OCI-LY7 (cell line): ENCODE results near the gene JMJD4.

Source experiments
- CTCF ChIP-seq: fragments of 200-600 bp; sonication (generic); conservative IDR thresholded peaks from 2 replicates; pipeline ENCODE4 v1.5.1; 2014; ENCODE audit warnings: mild to moderate bottlenecking, antibody characterized with exemption, low read length, moderate library complexity, mixed read lengths
- EZH2phosphoT487 ChIP-seq: fragments of 200-600 bp; sonication (generic); IDR thresholded peaks from 2 replicates; pipeline ENCODE4 v1.6.1; 2018; ENCODE audit warnings: low read depth, borderline replicate concordance, mild to moderate bottlenecking, mixed run types, antibody characterized with exemption, low read length, moderate library complexity, mixed read lengths

DNA sequence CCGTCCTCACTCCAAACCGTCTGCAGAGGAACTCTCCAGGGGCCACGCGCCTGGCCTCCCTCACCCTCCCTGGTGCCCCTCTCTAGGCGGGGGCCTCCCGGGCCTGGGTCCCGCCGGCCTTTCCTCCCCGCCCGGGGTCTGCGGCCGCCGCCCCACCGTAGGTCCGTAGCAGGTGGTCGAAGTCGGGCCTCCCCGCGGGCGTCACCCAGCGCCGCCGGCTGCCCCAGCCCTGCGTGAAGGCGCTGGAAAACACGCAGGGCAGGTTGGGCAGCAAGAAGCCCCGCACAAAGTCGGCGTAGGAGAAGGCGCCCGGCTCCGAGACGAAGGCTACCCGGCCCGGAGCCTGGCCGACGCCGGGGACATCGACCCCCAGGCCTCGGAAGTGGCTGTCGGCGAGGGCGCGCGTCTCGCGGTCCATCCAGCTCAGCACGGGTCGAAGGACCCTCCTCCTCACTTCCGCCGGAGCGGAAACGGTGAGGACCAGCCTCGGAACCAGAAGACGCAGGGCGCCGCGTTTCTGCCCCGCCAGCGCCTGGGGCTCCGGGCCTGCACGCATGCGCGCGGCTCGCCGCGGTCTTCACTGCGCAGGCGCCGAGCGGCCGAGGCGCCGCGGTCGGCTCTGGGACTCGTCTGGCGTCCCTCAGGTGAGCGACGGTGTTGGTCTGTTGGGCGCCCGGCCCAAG, at the start of gene JMJD4, which contains the start of gene SNAP47:
- TF ChIP-seq CTCF: no peak
- no peak for TF ChIP-seq EZH2phosphoT487
